Stimulated activated CD4-positive, alpha-beta T cell treated with anti-CD3 and anti-CD28 coated beads, Interleukin-4, amount 100 ng/mL, for 1 hour (primary cell): ENCODE measurements around the gene MYH7.

Experiments used
- DNase-seq: peaks from one replicate; pipeline ENCODE4 v3.0.0-alpha.2; 2020

MYH7 gene

DNA sequence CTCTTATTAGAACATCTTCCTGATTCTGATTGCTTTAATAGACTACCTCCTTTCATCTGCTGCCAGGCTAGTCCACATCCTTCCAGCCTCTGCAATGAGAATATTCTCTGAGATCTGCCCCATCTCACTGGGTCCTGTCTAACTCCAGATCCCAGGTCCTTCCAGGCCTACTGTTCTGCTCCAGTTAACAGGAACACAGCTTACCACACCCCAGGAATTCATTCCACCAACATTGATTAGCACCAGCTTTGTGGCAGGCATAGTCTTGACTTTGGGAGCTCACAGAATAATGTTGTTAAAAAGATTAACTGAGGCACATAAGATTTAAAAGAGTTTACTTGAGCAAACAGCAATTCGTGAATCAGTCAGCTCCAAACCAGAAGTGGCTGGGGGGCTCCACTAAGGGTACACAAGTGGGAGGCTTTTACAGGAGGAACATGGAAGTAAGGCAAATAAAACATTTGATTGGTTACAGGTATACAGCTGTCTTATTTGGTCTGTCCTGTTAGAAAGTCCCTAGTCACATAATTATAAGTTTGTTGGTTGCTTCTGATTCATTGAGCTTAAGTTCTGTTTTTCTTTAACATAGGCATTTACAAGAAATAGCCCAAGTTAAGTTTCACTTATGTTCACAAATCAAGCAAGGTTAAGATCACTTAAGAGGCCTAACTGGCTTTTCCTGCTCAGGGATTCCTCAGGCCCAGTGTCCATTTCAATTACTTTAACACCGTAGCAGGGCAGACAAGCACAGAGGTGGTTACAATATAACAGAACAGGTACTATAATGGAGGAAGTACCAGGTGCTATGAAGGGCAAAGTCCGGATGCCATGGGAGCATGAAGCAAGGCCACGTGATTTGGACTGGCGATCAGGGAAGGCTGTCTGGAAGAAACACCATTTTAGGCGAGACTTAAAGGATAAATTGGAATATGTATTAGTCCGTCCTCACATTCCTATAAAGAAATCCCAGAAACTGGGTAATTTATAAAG lies 12.2 kb upstream of the MYH7 start:
- DNase-seq: no peak

DNA sequence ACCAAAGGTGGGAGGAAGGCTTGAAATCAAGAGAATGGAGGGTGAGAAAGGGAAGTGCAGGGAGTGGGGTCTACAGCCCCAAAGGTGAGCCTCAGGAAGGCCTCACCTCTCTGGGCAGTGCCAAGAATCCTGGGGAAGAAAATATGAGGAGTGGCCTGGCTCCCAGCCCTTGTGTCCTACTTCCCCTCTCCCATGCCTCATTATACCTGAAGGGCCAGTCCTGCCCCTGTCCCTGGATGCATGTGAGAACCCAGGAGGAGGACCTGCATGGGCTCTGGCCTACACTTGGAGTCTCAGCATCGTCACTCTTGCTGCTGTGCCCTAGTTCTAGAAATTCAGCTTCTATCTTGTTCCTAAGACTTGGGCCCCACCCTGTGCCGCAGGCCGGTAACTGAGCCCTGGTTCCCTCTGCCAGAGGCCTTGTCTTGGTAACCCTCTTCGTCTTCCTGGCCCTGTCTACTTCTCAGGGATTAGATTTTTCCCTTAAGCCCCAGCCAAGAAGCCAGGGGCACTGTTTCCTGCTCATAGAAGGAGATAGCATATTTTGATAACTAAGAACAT lies 10.9 kb upstream of the MYH7 start:
- DNase-seq: no peak

DNA sequence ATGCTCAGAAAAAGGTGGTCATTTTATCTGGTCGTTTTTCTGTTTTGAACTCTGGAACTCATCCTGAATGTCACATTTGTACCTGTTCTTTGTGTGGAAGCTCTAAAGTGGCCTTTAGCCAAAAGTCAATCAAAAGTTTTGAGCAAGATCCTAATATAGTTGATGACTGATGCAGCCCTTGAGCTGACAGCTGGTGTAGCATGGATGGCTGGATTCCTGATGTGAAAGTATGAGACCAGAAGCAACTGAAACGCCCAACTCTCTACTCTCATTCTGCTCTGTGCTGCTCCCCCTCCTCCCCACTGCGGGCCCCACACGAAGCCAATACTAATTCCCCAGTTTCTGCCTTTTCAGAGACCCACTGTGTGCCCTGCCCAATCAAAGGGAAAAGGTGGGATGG lies 10.3 kb upstream of the MYH7 start:
- no peak for DNase-seq

DNA sequence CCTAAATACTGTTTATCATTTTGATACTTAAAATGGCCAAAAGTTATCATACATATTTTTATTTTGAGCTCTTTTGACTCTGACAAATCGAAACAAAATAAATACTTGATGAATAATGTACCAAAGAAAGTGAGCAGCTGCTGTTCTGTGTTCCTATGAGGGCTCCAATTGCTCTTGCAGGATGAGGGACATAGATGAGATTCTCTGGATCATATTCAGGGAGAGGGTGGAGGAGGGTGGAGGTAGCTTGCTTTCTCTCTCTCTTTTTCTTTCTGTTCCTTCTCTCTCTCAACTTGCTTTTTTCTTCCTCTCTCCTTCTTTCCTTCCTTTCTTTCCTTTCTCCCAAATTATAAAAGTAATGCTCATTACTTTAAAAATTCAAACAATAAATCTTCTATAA lies 8.9 kb upstream of the MYH7 start:
- no peak for DNase-seq

DNA sequence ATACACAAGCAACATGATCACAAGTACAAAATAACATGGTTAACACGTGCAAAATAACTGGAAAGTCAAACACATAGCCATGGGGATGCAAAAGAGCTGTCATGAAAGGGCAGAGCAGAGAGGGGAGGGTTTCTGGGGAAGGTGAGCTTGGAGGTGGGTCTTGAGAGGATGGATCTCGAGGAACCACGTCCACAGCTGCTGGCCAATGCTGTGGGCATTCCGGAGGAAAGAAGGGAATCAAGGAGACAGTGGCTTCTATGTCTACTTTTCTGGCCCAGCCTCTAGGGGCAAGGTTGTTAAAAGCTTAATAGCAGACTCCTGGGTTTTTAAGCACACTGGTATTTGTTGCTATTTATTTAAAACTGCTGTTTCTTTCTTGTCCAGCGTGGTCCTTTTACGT lies 8.4 kb upstream of the MYH7 start:
- DNase-seq: no peak

DNA sequence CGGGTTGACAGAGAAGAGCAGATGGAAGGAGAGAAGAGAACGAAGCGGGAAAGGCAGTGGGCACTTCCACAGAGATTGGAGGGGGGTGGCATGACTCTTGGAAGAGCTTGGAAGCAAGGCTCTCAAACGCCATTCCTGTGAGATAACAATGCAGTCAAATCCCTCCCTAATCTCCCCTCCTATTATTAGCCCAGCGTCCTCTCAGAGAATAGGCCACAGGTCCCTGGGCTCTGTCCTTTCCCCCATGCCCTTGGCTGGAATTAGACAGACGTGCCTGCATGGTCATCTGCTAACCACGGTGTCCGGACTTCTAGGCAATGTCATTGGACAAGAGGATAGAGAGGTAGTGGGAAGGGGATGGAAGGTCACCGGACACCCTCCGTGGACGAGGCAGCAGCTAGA lies 8.0 kb upstream of the MYH7 start:
- DNase-seq: no peak

DNA sequence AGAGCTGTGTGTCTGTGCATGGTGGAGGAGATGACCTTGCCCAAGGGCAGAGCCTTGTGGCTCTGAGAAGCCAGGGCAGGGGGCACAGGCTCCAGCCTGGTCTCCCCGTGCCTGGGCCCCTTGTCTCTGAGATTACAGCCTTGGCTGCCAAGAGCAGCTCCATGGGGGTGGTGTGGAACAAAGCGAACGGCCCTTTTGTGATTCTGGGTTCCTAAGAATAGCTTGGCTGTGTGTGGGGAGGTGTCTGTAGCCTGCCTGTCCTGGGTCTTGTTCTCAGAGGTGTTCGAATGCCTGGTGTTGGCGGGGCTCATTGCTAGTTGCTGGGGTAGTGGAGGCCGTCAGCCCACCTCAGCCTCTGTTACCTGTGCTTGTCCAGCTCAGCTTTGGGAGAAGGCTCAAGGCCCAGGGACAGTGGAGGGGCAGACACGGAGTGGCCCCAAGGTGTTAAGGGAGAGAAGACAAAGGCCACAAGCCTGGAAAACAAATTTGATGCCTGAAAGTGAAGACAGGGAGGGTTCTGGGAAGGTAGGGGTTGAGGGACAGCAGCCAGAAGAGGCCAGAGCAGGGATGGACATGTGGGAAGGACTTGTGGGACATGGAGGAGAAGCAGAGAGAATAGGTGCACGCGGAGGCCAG lies 7.4 kb upstream of the MYH7 start:
- DNase-seq: no peak

DNA sequence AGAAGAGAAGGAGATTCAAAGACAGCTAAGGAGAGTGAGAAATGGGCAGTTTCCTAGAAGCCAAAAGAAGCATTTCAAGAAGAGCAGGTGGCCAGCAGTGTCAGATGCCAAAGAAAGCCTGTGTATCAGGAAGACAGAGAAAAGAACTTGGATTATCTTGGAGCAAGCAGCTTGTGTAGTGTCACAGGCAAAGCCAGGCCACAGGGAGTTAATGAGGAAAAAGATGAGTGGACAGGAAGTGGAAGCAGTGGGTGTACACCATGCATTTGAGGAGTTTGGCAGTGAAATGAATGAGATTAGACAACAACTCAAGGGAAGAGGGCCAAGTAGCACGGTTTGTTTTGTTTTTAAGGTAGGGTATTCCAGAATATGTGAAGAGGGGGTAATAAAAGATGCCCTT lies 5.6 kb upstream of the MYH7 start:
- no peak for DNase-seq

DNA sequence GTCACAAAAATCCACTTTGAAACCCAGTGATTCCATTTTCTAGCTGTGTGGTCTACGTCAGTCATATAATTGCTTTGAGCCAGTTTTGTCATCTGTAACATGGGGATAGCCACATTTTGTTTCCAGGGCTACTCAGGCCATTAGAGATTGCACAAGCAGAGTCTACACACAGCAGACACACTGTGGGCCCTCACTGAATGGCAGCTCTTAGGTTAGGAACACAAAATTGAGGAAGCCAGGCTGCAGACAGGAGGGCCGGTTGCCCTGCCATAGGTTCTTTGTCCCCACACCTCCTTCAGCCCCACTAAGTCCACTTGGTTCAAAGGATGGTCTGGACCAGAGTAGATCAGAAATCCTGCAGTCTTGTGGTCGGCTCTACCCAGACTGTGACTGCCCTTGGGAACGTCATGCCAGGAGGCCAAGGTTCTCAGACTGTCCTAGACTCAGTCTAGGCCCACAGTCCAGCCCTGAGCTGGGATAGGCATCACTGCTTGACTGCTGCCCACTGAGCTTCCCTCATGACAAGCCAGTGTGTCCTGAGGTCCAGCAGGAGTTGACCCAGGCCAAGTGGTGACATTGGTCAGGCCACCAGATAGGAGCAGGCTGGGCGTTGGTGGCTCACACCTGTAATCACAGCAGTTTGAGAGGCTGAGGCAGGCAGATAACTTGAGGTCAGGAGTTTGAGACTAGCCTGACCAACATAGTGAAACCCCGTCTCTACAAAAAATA lies 3.8 kb upstream of the MYH7 start:
- DNase-seq: no peak

DNA sequence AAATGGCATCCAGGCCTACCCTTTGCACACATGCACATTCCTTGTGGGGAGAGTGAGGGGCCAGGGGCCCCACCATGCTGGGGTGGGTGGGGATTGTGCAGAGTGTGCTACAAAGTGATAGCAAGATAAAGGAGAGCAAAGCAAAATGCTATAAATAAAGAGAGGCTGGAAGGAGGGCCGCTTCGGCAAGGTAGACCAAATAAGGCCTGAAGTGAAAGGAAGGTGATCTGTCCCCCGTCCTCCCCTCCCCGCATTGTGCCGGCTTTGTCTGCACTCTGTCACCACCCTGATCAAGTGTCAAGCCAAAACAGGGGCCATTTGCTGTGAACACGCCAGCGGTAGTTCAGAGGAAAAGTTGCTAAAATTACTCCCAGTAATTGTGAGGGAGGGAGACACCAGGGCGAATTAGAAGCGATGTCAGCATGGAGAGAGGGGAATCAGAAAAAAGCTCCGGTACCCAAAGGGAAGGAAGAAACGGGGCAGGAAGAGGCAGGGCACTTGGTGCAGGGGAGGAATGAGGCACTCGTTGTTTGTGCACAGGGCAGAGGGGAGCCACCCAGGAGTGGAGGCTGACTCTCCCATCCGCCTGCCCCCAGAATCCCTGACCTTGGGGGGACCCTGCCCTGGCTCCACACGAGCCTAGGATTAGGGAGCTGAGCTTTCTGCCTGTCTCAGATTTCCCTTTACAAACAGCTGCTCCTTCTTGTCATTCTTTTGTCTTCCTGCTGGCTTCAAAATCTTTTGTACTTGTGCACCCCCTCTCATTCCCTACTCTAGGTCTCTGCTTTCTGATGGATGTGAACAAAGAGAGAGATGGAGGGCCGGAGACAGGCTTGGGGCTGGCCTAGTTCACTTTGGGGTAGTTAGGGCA lies 2.9 kb upstream of the MYH7 start:
- no peak for DNase-seq

DNA sequence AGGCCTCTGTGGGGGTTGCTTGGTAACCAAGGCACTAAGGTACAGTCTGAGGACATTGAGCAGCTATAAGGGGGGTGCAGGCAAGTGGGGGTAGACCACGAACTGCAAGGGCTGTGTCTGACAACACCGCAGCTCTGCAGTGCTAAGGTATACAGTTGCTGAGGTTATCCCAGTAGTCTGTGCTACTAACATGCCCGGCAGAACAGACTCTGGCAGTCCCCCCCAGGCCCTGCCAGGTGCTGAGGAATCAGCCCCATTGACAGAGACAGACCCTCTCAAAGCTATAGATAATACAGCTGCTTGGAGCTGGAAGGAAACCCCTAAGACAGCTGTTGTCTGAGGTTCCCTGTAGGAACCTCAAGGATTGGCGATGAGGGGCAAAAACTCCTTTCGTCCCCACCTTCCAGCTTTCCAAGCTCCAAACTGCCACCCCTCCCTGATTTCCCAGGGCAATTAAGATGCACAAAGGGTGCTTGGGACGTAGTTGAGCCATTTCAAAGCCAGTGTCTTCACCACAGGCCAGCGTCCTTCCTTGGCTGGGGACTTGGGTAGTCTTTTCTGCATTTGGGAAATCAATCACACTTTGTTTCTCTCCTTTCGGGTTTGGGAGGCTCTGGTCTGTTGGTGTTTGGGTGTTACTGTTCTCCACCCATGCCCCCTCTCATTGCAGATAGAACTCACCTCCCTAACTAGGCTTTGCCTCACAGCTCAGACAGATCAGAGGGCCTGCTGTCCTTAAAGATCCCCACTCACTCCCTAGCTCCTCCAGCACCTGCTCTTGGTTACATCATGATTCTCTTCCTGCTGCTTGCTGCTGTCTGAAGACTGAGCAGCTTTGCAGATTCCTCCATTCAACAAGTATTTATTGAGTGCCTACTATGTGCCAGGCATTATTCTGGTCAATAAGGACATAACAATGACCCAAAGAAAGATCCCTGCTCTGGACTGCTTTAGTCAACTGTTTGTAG lies 2.0 kb upstream of the MYH7 start:
- DNase-seq: no peak

DNA sequence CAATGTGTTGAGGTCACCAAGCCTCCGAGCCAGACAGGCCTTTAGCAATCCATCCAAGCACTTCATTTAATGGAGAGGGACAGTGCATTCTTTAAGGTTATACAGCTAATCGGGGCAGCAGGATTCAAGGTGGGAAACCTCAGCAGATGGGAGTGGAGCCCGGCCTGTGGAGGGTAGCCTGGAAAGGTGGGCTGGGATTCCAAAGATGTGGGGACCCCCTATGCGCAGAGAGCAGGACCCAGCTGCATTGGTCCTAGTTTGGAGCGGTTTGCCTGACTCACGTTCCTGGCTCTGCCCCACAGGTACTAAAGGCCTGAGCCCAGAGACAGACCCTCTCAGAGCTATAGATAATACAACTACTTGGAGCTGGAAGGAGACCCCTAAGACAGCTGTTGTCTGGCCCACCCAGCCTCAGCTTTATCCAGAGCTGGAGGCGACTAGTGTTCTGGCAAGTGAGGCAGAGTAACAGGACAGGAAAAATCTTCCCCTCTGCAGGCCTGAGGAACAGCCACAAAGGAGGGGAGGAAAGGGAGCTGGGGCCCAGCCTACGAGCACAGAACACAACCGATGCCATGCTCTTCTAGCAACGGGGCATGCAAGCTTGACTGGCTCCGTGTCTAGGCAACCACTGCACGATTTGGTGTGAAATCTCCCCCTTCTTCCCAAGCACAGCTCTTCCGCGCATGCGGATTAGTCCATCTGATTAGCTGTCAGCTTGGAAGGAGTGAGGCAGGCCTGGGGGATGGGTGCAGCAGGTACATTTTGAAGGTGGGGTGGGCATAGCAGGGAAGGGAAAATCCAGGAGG lies 1.1 kb upstream of the MYH7 start:
- DNase-seq: no peak

DNA sequence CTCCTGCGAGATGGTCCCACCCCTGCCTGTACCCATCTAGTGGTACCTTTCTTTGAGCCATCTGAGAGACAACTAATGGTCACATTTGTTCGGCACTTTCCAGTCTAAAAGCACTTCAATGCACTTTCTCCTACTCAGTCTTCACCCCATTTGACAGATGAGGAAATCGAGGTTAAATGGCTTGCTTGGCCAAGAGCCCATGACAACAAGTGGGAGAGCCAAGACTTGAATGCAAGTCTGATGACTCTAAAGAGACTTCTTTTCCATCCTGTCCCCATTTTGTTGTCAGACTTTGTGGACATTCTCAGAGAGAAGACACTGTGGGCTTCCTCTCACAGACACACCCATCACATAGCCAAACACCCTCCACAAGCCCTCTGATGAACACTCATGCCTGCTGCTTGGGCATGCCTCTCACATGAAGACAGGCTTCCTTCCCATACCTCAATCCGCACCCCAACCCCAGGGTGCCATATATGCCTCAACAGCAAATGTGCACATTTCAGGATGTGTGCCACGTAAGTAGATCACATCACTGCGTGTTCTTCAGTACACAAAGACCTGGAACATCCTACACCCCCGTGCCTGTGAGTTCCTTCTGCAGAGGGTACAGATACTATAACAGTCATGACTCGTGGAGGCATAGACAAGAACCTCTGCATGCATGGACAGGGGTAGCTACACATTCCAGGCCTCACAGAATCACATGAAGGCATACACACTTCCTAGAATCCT lies 805 bp downstream of the MYH7 start:
- no peak for DNase-seq

DNA sequence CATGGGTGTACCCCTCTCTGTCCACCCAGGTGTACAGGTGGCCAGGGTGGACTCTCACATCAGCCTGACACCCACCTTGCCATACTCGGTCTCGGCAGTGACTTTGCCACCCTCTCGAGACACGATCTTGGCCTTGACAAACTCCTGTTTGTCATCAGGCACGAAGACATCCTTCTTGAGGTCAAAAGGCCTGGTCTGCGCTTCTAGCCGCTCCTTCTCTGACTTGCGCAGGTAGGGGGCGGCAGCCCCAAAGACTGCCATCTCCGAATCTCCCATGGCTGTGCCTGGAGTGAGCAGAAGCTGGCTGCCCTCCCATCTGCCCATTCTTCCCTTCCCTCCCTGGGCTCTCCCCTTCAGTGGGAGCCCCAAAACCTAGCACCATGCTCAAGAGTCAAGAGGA lies 2.0 kb downstream of the MYH7 start:
- DNase-seq: no peak

DNA sequence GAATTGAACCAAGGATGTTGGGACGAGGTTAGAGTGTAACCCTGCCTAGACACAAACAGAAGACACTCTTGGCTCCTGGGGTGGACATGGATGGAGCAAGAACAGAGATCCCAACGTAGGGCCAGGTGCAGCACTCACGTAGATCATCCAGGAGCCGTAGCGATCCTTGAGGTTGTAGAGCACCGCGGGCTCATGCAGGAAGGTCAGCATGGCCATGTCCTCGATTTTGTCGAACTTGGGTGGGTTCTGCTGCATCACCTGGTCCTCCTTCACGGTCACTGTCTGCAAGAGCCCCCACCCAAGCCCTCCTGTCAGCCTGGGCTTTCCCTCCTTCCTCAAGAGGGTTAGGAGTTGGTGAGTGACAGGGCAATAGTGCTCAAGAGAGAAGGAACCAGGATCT lies 2.5 kb downstream of the MYH7 start:
- DNase-seq: no peak

DNA sequence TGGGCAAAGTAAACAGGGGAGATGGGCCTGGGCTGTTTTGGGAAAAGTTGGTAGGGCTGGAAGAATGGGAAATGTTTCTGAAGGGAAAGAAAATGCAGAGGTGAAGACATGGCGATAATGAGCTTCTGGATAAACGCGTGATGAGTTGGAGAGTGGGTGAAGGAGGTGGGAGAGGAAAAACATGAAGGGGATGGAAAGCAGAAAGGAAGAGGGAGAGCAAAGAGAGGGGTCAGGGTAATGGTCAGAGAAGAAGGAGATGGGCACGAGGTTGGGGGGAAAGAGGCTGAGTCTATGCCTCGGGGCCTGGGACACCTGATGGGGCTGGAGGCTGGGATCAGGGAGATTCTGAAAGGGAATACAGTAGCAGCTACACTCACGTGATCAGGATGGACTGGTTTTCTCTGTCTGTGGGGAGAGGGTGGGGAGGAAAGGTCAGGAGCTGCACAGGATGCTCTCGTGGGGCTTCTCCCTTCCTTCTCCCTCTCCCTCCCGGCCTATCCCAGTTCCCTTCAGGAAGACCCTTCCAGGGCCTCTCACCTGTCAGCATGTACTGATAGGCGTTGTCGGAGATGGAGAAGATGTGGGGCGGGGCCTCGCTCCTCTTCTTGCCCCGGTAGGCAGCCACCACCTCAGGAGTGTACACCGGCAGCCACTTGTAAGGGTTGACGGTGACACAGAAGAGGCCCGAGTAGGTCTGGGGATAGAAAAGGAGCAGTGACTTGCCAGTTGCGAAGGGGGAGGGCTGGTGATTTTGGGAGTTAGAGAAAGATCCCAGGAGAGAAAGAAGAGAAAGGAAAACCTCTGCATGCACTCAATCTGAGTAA lies 3.1 kb downstream of the MYH7 start:
- no peak for DNase-seq

DNA sequence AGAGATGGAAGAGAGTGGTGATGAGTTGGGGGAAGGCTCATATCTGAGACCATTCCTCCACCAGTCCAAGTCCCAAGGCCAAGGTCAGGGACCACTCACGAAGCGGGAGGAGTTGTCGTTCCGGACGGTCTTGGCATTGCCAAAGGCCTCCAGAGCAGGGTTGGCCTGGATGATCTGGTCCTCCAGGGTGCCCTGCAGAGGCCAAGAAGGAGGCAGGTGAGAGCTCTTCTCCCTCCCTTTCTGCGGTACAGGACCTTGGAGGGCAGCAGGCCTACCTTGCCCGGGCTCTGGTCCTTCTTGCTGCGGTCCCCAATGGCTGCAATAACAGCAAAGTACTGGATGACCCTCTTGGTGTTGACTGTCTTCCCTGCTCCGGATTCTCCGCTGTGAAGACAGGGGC lies 4.0 kb downstream of the MYH7 start:
- no peak for DNase-seq

DNA sequence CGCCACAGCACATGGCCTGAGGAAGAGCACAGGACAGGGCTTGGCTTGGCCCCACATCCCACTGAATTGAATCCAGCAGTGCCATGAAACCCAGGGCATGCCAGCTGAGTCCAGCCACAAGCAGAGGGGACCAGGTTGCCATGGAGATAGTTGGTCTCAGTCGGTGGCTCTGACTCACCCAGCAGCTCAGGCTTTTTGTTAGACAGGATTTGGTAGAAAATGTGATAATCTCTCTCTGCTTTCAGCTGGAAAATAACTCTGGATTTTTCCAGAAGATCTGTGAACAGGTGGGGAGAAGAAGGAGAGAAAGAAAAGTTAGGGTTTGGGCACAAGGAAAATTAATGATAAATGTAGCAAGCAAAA lies 4.8 kb downstream of the MYH7 start:
- no peak for DNase-seq
